Femur (tissue), 1 donor: ENCODE measurements around the gene ABCB6.

Source experiments
- DNase-seq: peaks from one replicate; pipeline ENCODE4 v3.0.0-alpha.2; 2017

Gene ABCB6

DNA sequence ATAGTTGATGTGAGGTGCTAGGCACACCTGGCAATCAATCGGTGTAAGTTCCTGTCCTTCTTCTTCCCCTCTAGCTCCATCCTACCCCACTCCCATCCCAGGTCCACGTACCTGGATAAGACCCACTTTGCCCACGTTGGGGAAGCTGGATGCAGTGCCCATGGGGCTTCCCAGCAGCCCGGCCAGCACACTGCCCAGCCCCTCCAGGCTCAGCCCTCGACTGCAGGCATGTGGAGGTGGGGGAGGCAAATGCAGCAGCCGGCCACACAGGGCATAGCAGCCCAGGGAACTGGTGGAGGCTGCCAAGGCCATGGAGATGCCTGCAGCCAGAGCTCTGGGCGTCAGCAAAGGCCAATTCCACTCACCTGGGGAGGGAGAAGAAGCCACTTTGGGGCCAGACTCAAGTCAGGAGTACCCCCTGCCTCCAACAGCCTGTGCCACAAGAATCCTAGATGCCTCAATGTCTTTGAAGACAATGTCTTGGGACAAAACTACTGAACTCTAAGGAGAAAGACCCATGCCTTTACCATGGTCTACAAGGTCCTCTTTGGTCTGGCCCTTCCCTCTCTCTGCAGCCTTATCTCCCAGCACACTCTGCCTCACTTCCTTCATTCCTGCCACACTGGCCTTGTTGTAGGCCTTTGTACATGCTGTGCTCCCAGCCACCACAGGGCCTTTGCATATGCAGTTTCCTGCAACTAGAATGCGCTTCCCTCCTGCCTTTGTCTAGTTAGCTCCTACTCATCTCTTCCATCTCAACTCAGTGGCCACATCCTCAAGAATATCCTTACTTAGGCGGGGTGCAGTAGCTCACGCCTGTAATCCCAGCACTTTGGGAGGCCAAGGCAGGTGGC lies 53.5 kb downstream of the ABCB6 start:
- no peak for DNase-seq

DNA sequence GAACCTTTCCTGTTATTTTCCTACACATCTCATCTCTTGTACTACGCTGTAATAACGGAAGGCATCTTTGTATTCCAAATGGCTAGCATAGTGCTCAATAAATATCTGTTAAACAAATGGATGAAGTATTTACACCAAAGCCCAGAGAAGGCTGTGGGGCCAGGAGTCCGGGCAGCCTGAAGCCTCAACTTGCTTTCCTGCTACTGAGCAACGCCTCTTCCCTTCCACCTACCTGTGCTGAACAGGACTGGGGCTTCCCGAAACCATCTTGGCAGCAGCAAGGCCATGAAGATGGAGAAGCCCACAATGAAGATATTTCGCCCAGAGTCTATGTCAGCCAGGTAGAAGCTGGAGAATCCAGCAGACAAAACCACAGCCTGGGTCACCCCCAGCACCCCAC lies 55.6 kb downstream of the ABCB6 start:
- no peak for DNase-seq

DNA sequence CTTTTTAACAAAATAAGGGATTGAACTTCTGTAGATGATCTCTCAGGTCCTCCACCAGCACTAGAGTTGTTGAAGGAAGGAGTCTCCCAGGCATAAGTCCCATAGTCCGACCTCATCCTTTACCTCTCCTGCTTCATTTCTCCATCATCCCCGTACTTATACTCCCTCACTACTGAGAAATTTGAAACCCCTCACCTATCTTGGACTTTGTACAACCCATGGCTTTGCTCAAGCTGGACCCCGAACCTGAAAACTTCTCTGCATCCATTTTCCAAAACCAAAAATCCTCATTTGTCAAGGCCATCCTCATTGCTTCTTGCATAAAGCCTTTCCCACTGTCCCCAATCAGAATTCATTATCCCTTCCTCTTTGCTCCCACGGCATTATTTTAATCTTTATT lies 57.7 kb downstream of the ABCB6 start:
- no peak for DNase-seq

DNA sequence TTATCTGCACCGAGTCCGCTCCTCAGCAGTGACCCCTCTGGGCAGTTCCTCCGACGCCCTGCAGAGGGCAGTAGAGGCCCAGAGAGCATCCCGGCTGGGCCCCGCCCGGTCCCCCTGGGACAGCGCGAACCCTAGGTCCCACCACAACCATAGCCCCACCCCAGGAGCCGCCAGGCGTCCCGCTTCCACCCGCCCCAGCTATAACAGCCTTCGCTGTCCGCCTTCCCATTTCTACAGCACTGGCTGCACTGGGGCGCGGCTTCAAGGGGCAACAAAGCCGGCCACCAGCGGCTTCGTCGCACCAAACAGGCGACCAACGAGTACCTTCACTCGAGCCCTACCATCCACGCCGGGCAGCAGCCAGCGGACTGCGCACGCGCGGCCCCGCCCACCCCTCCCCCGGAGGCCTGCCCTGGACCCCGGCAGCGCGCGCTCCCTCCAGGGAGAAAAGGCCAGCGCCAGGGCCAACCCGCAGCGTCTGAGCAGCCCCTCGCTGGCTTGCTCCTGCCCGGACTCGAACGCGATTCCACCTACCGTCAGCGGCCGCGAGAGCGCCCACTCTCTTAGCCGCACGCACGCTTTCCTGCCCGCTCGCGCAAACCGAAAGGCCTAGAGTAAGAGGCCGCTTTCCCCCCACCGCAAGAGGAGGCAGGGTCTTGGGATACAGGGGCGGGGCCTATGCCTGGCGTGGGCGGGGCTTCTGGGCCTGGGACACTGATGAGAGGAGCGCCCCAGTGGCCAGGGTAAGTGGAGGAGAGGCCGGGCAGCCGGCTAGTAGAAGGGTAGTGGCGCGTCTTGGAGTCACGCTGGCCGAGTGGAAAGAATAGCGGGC lies 58.4 kb downstream of the ABCB6 start, which contains the start of gene NHEJ1:
Gene NHEJ1, minus strand, starts transcription at position 630 of the 832 bp plus-strand sequence. CDS start 2,453 bp downstream, outside the sequence.
- peak; percentile 96 for DNase-seq
